Mucosa of descending colon (tissue), 3 donors: Measurements from ENCODE around the gene VPS41. TPM values are rescaled to one million over a fixed set of nuclear protein-coding genes. Genes with fewer than 3 reads are reported as not detected.

Source experiments
- ATAC-seq: fragments of 200-7000 bp; cut with Tn5 transposase; one replicate; pipeline ENCODE4 v1.9.1; 2020; ENCODE audit warnings: mild to moderate bottlenecking, moderate library complexity
- DNase-seq, 3 donors: peaks; one replicate each; pipeline ENCODE4 v3.0.0-alpha.2; 2020
- H3K36me3 ChIP-seq: fragments of 200-600 bp; one replicate; pipeline ENCODE4 v1.8.0; 2021; ENCODE audit warnings: low read depth, mild to moderate bottlenecking
- H3K4me1 ChIP-seq: fragments of 200-600 bp; one replicate; pipeline ENCODE4 v1.8.0; 2021; ENCODE audit warnings: low read depth, mild to moderate bottlenecking
- H3K4me3 ChIP-seq: fragments of 200-600 bp; one replicate; pipeline ENCODE4 v1.8.0; 2021; ENCODE audit warnings: mild to moderate bottlenecking
- H3K9me3 ChIP-seq: fragments of 200-600 bp; one replicate; pipeline ENCODE4 v1.8.0; 2021; ENCODE audit warnings: mild to moderate bottlenecking
- intact Hi-C, 2 donors: fragments of 100-400 bp; cut with DNase I in 1 of 2; cut with micrococcal nuclease in 1 of 2; formaldehyde crosslinking; loops; one replicate each; pipeline versions ENCODE4 v1.11.0 to v1.11.1; 2022; cut with DNase I, micrococcal nuclease
- total RNA-seq, 3 donors: library from RNA; stranded (reverse); fragmentation: NEBNext Ultra II Directional in 2 of 3; extraction: Animal tissue kit (Norgen Biotek cat#: 25700) in 2 of 3; gene quantifications; one replicate each; pipeline versions ENCODE4 v1.2.1 to v1.2.4, GENCODE V29; 2021 to 2023
- TF ChIP-seq, protein P1 (sequence below): fragments of 200-600 bp; IDR thresholded peaks from one replicate; pipeline ENCODE4 v1.8.0; 2022; ENCODE audit warnings: antibody characterized with exemption, mild to moderate bottlenecking
- donor health status: DM: no; HTN: no; CAD: no; lungs with moderate emphysema.
- donor health status: DM: no; HTN: no; CAD: no.
- donor health status: DM: no; HTN: yes; CAD: no.

The VPS41 gene
- total RNA-seq, 3 donors from 2014 or later: 57.7 to 63.5 (median 63.0) TPM

DNA sequence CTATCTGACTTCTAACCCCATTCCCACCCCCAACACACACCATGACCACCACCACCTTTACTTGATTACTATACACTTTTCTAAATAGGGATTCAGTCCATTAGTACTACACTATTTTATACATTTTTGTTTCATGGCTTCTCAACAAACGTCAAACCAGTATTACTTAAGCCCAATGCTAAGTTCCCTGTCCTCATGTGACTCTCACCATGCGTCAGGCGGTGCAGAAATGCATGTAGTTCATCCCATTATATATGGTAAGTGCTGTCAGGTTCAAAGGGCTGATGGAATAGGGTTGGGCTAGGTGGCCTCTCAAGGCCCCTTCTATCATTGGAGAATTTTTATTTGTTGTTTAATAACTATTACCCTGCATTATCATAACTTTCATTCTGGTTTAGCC lies 19.5 kb upstream of the VPS41 start:
- Histone ChIP-seq H3K4me3 (no peak overlapping the region), H3K4me1 (no peaks in the 10 kb centered on the region), H3K36me3 (no peaks in the 10 kb centered on the region), H3K9me3 (no peaks in the 10 kb centered on the region)
- no peak for ATAC-seq
- TF ChIP-seq, protein P1, sequence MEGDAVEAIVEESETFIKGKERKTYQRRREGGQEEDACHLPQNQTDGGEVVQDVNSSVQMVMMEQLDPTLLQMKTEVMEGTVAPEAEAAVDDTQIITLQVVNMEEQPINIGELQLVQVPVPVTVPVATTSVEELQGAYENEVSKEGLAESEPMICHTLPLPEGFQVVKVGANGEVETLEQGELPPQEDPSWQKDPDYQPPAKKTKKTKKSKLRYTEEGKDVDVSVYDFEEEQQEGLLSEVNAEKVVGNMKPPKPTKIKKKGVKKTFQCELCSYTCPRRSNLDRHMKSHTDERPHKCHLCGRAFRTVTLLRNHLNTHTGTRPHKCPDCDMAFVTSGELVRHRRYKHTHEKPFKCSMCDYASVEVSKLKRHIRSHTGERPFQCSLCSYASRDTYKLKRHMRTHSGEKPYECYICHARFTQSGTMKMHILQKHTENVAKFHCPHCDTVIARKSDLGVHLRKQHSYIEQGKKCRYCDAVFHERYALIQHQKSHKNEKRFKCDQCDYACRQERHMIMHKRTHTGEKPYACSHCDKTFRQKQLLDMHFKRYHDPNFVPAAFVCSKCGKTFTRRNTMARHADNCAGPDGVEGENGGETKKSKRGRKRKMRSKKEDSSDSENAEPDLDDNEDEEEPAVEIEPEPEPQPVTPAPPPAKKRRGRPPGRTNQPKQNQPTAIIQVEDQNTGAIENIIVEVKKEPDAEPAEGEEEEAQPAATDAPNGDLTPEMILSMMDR: no peak
- intact Hi-C loops: no loop called here
- DNase-seq: no peak

DNA sequence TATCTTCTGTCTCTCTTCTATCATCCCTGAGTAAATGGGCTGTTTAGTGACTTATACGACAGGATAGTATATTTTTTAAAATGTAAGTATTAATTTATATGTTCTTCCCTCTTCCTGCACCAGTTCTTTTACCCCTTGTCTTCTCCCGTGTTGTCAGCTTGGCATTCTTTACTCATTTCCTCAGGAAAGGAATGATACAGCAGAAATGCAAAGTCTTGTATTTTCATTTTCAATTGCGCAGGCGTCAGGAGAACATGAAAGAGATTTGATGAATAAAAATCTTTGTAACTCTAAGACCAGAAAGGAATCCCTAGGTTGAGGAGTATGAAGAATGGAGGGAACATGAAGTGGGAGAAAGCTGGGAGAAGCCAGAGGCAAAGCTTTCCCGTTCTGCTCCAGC lies 18.8 kb upstream of the VPS41 start:
- intact Hi-C loops: no loop called here
- DNase-seq: no peak
- Histone ChIP-seq H3K9me3 (no peaks in the 10 kb centered on the region), H3K4me3 (no peak overlapping the region), H3K4me1 (no peaks in the 10 kb centered on the region), H3K36me3 (no peaks in the 10 kb centered on the region)
- TF ChIP-seq, protein P1: no peak
- ATAC-seq: no peak

DNA sequence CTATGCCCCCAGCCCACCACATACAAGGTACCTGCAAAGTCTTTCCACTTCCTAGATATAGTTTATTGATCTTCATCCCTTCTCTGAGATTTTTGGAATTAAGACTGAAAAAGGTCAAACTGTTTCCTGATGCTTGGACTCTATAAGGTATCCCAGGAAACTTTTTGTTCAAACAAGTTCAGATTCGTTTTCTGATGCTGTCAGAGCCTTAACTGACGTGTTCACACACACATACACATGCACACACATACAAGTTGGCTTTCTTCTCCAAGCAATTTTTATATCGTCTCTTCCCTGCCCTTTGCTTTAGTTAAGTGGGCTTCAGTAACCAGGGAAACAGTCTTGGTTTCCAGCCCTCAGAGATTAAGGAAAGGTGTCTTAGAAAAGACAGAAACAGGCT lies 11.7 kb upstream of the VPS41 start:
- intact Hi-C loops: no loop called here
- H3K4me3 ChIP-seq: no peak overlapping the region
- H3K36me3 ChIP-seq: no peaks in the 10 kb centered on the region
- no peak for DNase-seq
- no peaks in the 10 kb centered on the region for H3K4me1 ChIP-seq
- H3K9me3 ChIP-seq: no peaks in the 10 kb centered on the region
- no peak for ATAC-seq
- TF ChIP-seq, protein P1: no peak

DNA sequence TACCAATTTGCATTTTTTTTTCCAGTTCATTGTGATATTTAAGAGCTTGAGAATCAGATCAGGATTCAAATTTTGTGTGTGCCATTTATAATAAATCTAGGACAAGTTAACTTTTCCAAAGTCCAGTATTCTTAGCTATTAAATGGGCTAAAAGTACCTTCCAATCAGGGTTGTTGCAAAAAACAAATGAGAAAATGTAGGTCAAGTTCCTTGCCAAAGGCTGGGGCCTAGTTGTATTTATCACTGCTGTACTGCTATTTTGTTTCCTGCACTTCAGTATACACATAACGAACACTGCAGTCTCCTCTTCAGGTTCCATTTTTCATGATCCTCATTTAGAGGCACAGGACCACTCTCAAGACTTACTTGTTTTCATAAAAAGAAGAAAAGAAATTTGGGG lies 7.4 kb upstream of the VPS41 start:
- intact Hi-C loops: no loop called here
- TF ChIP-seq, protein P1: no peak
- no peak for ATAC-seq
- no peaks in the 10 kb centered on the region for H3K36me3 ChIP-seq
- H3K4me1 ChIP-seq: no peaks in the 10 kb centered on the region
- H3K4me3 ChIP-seq: no peak overlapping the region
- DNase-seq: no peak
- no peaks in the 10 kb centered on the region for H3K9me3 ChIP-seq

DNA sequence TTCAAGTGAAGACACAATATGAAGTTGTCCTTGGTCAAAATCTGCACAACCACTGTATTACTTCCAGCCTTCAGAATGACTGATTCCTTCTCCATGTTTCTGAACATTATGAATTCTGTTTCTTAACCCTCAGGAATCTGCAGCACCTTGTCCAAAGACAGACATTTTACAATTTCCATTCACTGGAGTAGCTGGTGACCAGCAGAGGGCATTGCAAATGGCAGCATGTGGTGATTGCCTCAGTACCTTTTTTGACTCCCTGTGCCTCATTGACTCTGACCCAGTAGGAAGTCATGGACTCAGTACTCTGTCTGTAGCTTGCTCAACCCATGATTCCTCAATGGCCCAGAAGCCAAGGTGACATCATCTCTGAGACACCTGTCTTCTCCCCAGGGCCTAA lies 879 bp upstream of the VPS41 start:
- no peaks in the 10 kb centered on the region for H3K9me3 ChIP-seq
- no peak overlapping the region for H3K4me3 ChIP-seq
- TF ChIP-seq, protein P1: no peak
- no peak for DNase-seq
- no peaks in the 10 kb centered on the region for H3K36me3 ChIP-seq
- no peaks in the 10 kb centered on the region for H3K4me1 ChIP-seq
- ATAC-seq: no peak
- intact Hi-C loops: no loop called here

DNA sequence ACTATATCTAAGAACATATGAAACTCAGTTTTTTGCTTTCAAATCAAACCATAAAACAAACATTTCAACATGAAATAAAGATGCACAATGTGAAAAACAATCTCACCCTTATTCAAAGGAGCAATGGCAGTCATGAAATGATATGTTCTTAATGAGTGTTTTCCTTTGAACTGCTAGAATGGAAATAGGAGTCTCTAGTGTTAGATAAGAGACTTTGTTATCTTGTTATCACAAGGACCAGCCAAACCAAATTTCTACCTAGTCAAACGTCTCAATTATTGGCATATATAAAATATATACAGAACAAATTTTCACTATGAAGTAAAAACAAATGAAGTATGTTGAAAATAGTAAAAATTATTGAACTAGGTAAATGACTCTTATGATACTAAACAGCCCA lies 1.2 kb downstream of the VPS41 start:
- ATAC-seq (no peak), DNase-seq (no peak)
- H3K36me3 ChIP-seq: no peaks in the 10 kb centered on the region
- TF ChIP-seq, protein P1: no peak
- H3K4me3 ChIP-seq: no peak overlapping the region
- intact Hi-C loops: loop anchor here in 1 of 2 donors (2.0 kb wide), 1 partner anchor 55 kb away; no protein-coding TSS in a partner anchor
- no peaks in the 10 kb centered on the region for H3K4me1 ChIP-seq
- H3K9me3 ChIP-seq: no peaks in the 10 kb centered on the region
